Glutamatergic neuron (in vitro differentiated cells): Measurements from ENCODE around the gene PURA. TPM values are rescaled to one million over a fixed set of nuclear protein-coding genes. Genes with fewer than 3 reads are reported as not detected.

ENCODE experiments used
- DNase-seq: peaks from one replicate; pipeline ENCODE4 v3.0.0; 2022
- H3K27ac Mint-ChIP-seq: one replicate; pipeline ENCODE4 v1.8.0; 2020; ENCODE audit warnings: mild to moderate bottlenecking, mixed read lengths, inconsistent platforms; ENCODE audit not compliant: unreplicated experiment
- H3K27me3 Mint-ChIP-seq: one replicate; pipeline ENCODE4 v1.8.0; 2020; ENCODE audit warnings: mild to moderate bottlenecking, moderate library complexity, mixed read lengths, inconsistent platforms; ENCODE audit not compliant: unreplicated experiment
- H3K36me3 Mint-ChIP-seq: one replicate; pipeline ENCODE4 v1.8.0; 2020; ENCODE audit warnings: mild to moderate bottlenecking, mixed read lengths, inconsistent platforms; ENCODE audit not compliant: unreplicated experiment
- H3K4me1 Mint-ChIP-seq: one replicate; pipeline ENCODE4 v1.8.0; 2020; ENCODE audit warnings: mild to moderate bottlenecking, low read depth, mixed read lengths, inconsistent platforms; ENCODE audit not compliant: unreplicated experiment
- H3K4me3 Mint-ChIP-seq: one replicate; pipeline ENCODE4 v1.8.0; 2020; ENCODE audit warnings: mild to moderate bottlenecking, mixed read lengths, inconsistent platforms; ENCODE audit not compliant: unreplicated experiment
- H3K9me3 Mint-ChIP-seq: one replicate; pipeline ENCODE4 v1.8.0; 2020; ENCODE audit warnings: mild to moderate bottlenecking, moderate library complexity, mixed read lengths, inconsistent platforms; ENCODE audit not compliant: unreplicated experiment
- CTCF ChIP-seq: fragments of 200-600 bp; sonication (generic); IDR thresholded peaks from one replicate; pipeline ENCODE4 v1.5.0; 2021; ENCODE audit not compliant: partially characterized antibody, unreplicated experiment
- total RNA-seq: library from RNA; stranded (reverse); fragmentation: NEBNext Ultra II Directional; extraction: Animal tissue kit (Norgen Biotek cat#: 25700); gene quantifications from one replicate; pipeline ENCODE4 v1.2.1, GENCODE V29; 2021; ENCODE audit not compliant: unreplicated experiment

PURA gene
- total RNA-seq, 1 donor from 2014 or later, result 4.1 TPM

DNA sequence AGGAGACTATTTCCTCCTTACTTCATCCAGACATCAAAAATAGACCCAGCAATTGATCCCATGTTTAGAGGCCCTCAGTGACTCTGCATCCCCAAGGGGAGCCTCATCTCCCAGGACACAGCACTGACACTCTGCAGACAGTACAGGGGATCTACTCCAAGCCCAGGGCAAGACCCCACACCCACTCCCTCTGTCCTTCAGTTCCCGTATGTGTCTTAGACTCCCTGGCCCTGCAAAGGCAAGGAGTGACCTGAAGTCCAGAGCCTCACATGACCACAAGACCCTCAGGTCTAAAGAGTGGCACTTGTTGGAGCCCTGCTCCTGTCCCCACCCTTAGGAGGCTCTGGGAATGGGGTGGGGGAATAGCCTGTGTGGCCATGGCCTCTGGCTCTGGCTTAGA lies 33.6 kb downstream of the PURA start:
- no peak for TF ChIP-seq CTCF
- H3K27me3 Mint-ChIP-seq, result peaks cover 21% of the 10 kb centered on the region
- peaks cover 9% of the 10 kb centered on the region for H3K4me1 Mint-ChIP-seq
- H3K27ac Mint-ChIP-seq, result no peak overlapping the region
- peaks cover 4% of the 10 kb centered on the region for H3K9me3 Mint-ChIP-seq
- H3K4me3 Mint-ChIP-seq, result no peak overlapping the region
- no peaks in the 10 kb centered on the region for H3K36me3 Mint-ChIP-seq
- no peak for DNase-seq

GRCh38 chr5:140148508-140148907 lies 34.6 kb downstream of the PURA start:
- Mint-ChIP-seq H3K4me1 (peaks cover 11% of the 10 kb centered on the region), H3K4me3 (no peak overlapping the region), H3K27me3 (peaks cover 21% of the 10 kb centered on the region), H3K27ac (no peak overlapping the region), H3K9me3 (peaks cover 4% of the 10 kb centered on the region), H3K36me3 (no peaks in the 10 kb centered on the region)
- DNase-seq, result no peak
- TF ChIP-seq CTCF, result no peak

GRCh38 chr5:140150201-140150600 lies 36.3 kb downstream of the PURA start:
- H3K27ac Mint-ChIP-seq, result no peak overlapping the region
- peaks cover 11% of the 10 kb centered on the region for H3K4me1 Mint-ChIP-seq
- H3K36me3 Mint-ChIP-seq, result no peaks in the 10 kb centered on the region
- peaks cover 2% of the 10 kb centered on the region for H3K9me3 Mint-ChIP-seq
- no peak for DNase-seq
- no peak overlapping the region for H3K4me3 Mint-ChIP-seq
- no peak for TF ChIP-seq CTCF
- H3K27me3 Mint-ChIP-seq, result peaks cover 19% of the 10 kb centered on the region

- Mint-ChIP-seq H3K4me3 (no peak overlapping the region), H3K27me3 (peaks cover 17% of the 10 kb centered on the region), H3K4me1 (peaks cover 9% of the 10 kb centered on the region), H3K9me3 (peaks cover 2% of the 10 kb centered on the region), H3K27ac (no peak overlapping the region), H3K36me3 (no peaks in the 10 kb centered on the region)
- no peak for DNase-seq
- no peak for TF ChIP-seq CTCF
Measured at GRCh38 chr5:140151144-140152021, 37.5 kb downstream of the PURA start.
